ENCODE results near the gene HADHB. TPM values are rescaled to one million over a fixed set of nuclear protein-coding genes. Genes with fewer than 3 reads are reported as not detected.
A peak's percentile ranks its signal among the peaks of the same experiment; 100 is the strongest.

Gene HADHB
- polyA plus RNA-seq (2013), result 136 TPM

DNA sequence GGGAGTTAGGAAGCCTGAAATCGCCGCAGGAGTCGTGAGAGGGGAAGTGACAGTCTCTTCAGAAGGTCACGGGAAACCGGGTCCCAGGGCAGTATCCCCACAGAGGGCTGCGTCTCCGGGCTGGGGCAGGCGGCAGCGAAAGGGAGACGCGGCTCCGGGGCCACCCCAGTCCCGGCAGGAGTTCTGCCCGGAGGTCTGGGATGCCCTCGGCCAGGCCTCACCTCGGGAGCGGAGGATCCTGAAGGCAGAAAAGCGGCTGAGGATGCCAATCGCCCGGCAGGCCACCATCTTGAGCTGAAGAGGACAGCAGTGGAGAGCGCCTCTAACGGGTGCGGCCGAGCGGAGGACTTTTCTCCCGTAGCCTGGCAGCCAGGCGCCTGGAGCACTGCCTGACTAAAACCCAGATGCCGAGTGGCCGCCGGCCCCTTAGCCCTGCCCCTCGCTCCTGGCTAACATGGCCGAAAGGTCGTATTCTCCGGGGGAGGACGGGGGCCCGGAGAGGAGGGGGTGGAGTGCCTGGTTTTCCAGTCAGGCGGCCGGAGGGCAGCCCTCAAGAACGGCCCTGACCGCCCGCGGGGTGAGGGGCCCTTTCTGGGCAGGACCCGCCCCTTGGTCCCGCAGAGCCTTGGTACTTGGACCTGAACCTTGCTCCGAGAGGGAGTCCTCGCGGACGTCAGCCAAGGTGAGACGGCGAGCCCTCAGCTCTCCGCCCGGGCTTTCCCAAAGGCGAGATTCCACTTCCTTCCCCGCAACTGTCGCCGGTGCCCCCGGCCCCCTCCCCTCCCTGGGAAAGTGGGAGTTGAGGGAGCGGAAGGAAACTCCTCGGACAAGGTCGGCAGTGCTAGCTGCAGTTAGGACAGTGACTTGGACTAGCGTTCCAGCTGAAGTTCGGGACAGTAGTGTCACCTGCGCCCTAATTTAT lies at the start of gene HADHB, which contains the start of gene HADHA:
Gene HADHB, plus strand, starts transcription at position 631 of the 922 bp plus-strand sequence. CDS start 9,316 bp downstream, outside the sequence.
Gene HADHA, minus strand, starts transcription at position 324 of the 922 bp plus-strand sequence. Its CDS starts 36 bp downstream, at position 288.
- Histone ChIP-seq H3K4me3 (ENCODE audit: control insufficient read depth in 1 of 7, extremely low read depth in 1 of 7, insufficient read depth in 4 of 7, low read depth in 2 of 7, low read length in 6 of 7) (peak within 1 kb of the TSS; percentile 83 to 100 (median 98)), H3K9me3 (ENCODE audit: control extremely low read depth in 1 of 5, control insufficient read depth in 4 of 5, insufficient read depth in 2 of 5, low read depth in 1 of 5, low read length in 4 of 5) (no peaks in the 10 kb centered on the region), H3K36me3 (ENCODE audit: control insufficient read depth in 4 of 4, insufficient read depth in 4 of 4, low read length in 3 of 4) (no peaks in the 10 kb centered on the region), H3K27ac (ENCODE audit: insufficient read depth in 1 of 2, low read depth in 1 of 2, low read length in 2 of 2, poor library complexity in 1 of 2, severe bottlenecking in 2 of 2) (peak within 1 kb of the TSS; percentile 97 to 99), H3K4me1 (ENCODE audit: control extremely low read depth in 1 of 4, control insufficient read depth in 4 of 4, insufficient read depth in 4 of 4, low read length in 3 of 4) (peaks cover 20 to 43% (median 28%) of the 10 kb centered on the region in 4 experiments), H3K27me3 (replicated peaks in 2 of 5; ENCODE audit: control insufficient read depth in 4 of 5, insufficient read depth in 5 of 5, low read length in 4 of 5) (no peaks in the 10 kb centered on the region)
- WGBS (ENCODE audit: insufficient coverage), result 0% methylated on average over 50 of the region's 63 CpGs
- ChIA-PET CTCF (interaction anchor here (0.5 to 1.3 kb wide), 4 partner anchors 8 to 30 kb away, joined by 3 to 6 read pairs (median 4); no protein-coding TSS in a partner anchor), POLR2A (interaction anchor here (0.5 to 1.4 kb wide), 2 partner anchors 10 to 12 kb away, joined by 3 to 5 read pairs; no protein-coding TSS in a partner anchor)
- peak; percentile 88 to 93 (median 92) for DNase-seq

- ChIA-PET CTCF (interaction anchor here (1.3 kb wide), 1 partner anchor 11 kb away, joined by 4 read pairs; no protein-coding TSS in a partner anchor), POLR2A (no interaction called here)
- peaks cover 29 to 94% (median 63%) of the 10 kb centered on the region in 4 experiments for H3K36me3 ChIP-seq (ENCODE audit: control insufficient read depth in 4 of 4, insufficient read depth in 4 of 4, low read length in 3 of 4)
- no peak for DNase-seq
- H3K9me3 ChIP-seq (ENCODE audit: control extremely low read depth in 1 of 5, control insufficient read depth in 4 of 5, insufficient read depth in 2 of 5, low read depth in 1 of 5, low read length in 4 of 5), result peaks cover 0 to 6% (median 0%) of the 10 kb centered on the region in 5 experiments
- H3K4me1 ChIP-seq (ENCODE audit: control extremely low read depth in 1 of 4, control insufficient read depth in 4 of 4, insufficient read depth in 4 of 4, low read length in 3 of 4), result no peaks in the 10 kb centered on the region
- no peak overlapping the region for H3K27ac ChIP-seq (ENCODE audit: insufficient read depth in 1 of 2, low read depth in 1 of 2, low read length in 2 of 2, poor library complexity in 1 of 2, severe bottlenecking in 2 of 2)
- 98% methylated on average over 8 of the region's 12 CpGs for WGBS (ENCODE audit: insufficient coverage)
- no peak overlapping the region for H3K4me3 ChIP-seq (ENCODE audit: control insufficient read depth in 1 of 7, extremely low read depth in 1 of 7, insufficient read depth in 4 of 7, low read depth in 2 of 7, low read length in 6 of 7)
- H3K27me3 ChIP-seq (replicated peaks in 2 of 5; ENCODE audit: control insufficient read depth in 4 of 5, insufficient read depth in 5 of 5, low read length in 4 of 5), result no peaks in the 10 kb centered on the region
Measured at GRCh38 chr2:26195040-26195984, 49.4 kb upstream of the HADHB start.

- 66% methylated on average over 5 of the region's 9 CpGs for WGBS (ENCODE audit: insufficient coverage)
- CTCF ChIA-PET, result no interaction called here
Measured at GRCh38 chr2:26196683-26197418, 47.9 kb upstream of the HADHB start.

GRCh38 chr2:26197516-26197915 lies 47.2 kb upstream of the HADHB start:
- ChIA-PET POLR2A (no interaction called here), CTCF (no interaction called here)
- H3K9me3 ChIP-seq (ENCODE audit: control extremely low read depth in 1 of 5, control insufficient read depth in 4 of 5, insufficient read depth in 2 of 5, low read depth in 1 of 5, low read length in 4 of 5), result peaks cover 0 to 6% (median 0%) of the 10 kb centered on the region in 5 experiments
- no peaks in the 10 kb centered on the region for H3K4me1 ChIP-seq (ENCODE audit: control extremely low read depth in 1 of 4, control insufficient read depth in 4 of 4, insufficient read depth in 4 of 4, low read length in 3 of 4)
- no peaks in the 10 kb centered on the region for H3K27me3 ChIP-seq (replicated peaks in 2 of 5; ENCODE audit: control insufficient read depth in 4 of 5, insufficient read depth in 5 of 5, low read length in 4 of 5)
- WGBS (ENCODE audit: insufficient coverage), result 100% methylated on average over 3 of the region's 4 CpGs
- no peak overlapping the region for H3K4me3 ChIP-seq (ENCODE audit: control insufficient read depth in 1 of 7, extremely low read depth in 1 of 7, insufficient read depth in 4 of 7, low read depth in 2 of 7, low read length in 6 of 7)
- DNase-seq, result no peak
- H3K36me3 ChIP-seq (ENCODE audit: control insufficient read depth in 4 of 4, insufficient read depth in 4 of 4, low read length in 3 of 4), result peaks cover 29 to 91% (median 62%) of the 10 kb centered on the region in 4 experiments
- no peak overlapping the region for H3K27ac ChIP-seq (ENCODE audit: insufficient read depth in 1 of 2, low read depth in 1 of 2, low read length in 2 of 2, poor library complexity in 1 of 2, severe bottlenecking in 2 of 2)

More at GRCh38 chr2:26196683-26197418, 47.9 kb upstream of the HADHB start:
- Histone ChIP-seq H3K36me3 (ENCODE audit: control insufficient read depth in 4 of 4, insufficient read depth in 4 of 4, low read length in 3 of 4) (peaks cover 33 to 90% (median 62%) of the 10 kb centered on the region in 4 experiments), H3K4me3 (ENCODE audit: control insufficient read depth in 1 of 7, extremely low read depth in 1 of 7, insufficient read depth in 4 of 7, low read depth in 2 of 7, low read length in 6 of 7) (no peak overlapping the region), H3K4me1 (ENCODE audit: control extremely low read depth in 1 of 4, control insufficient read depth in 4 of 4, insufficient read depth in 4 of 4, low read length in 3 of 4) (no peaks in the 10 kb centered on the region), H3K9me3 (ENCODE audit: control extremely low read depth in 1 of 5, control insufficient read depth in 4 of 5, insufficient read depth in 2 of 5, low read depth in 1 of 5, low read length in 4 of 5) (peaks cover 0 to 6% (median 0%) of the 10 kb centered on the region in 5 experiments), H3K27ac (ENCODE audit: insufficient read depth in 1 of 2, low read depth in 1 of 2, low read length in 2 of 2, poor library complexity in 1 of 2, severe bottlenecking in 2 of 2) (no peak overlapping the region), H3K27me3 (replicated peaks in 2 of 5; ENCODE audit: control insufficient read depth in 4 of 5, insufficient read depth in 5 of 5, low read length in 4 of 5) (no peaks in the 10 kb centered on the region)
- POLR2A ChIA-PET, result no interaction called here
- peak in 1 of 3 donors; percentile 41 for DNase-seq

DNA sequence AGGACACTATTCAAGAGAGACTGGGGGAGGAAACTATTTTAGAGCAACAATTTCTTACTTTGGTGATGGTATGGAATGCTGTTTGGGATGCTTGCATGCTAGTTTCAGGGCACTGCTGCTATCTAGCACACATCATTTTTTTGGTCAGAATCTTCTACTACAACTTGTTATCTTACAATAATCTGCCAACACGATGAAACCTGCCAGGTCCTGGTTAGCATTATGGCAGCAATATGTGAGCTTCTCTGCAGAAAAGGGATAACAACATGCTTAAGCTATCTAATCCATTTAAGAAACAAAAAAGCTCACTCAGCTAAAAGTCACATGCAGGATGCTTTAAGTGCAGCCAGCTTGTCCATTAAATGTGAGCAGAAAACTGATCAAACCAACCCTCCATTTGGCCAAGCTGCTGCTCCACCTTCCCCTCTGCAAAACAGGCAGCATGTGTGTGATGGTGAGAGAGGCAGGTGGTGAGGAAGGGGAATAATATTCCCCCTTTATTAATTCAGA lies 41.7 kb upstream of the HADHB start:
- CTCF ChIA-PET, result no interaction called here
- H3K36me3 ChIP-seq (ENCODE audit: control insufficient read depth in 4 of 4, insufficient read depth in 4 of 4, low read length in 3 of 4), result peaks cover 25 to 66% (median 46%) of the 10 kb centered on the region in 4 experiments
- POLR2A ChIA-PET, result no interaction called here
- no peak for DNase-seq
- H3K4me1 ChIP-seq (ENCODE audit: control extremely low read depth in 1 of 4, control insufficient read depth in 4 of 4, insufficient read depth in 4 of 4, low read length in 3 of 4), result no peaks in the 10 kb centered on the region
- no peak overlapping the region for H3K4me3 ChIP-seq (ENCODE audit: control insufficient read depth in 1 of 7, extremely low read depth in 1 of 7, insufficient read depth in 4 of 7, low read depth in 2 of 7, low read length in 6 of 7)
- H3K9me3 ChIP-seq (ENCODE audit: control extremely low read depth in 1 of 5, control insufficient read depth in 4 of 5, insufficient read depth in 2 of 5, low read depth in 1 of 5, low read length in 4 of 5), result no peaks in the 10 kb centered on the region
- WGBS (ENCODE audit: insufficient coverage), result 100% methylated on average over 1 of the region's 1 CpG
- no peak overlapping the region for H3K27ac ChIP-seq (ENCODE audit: insufficient read depth in 1 of 2, low read depth in 1 of 2, low read length in 2 of 2, poor library complexity in 1 of 2, severe bottlenecking in 2 of 2)
- H3K27me3 ChIP-seq (replicated peaks in 2 of 5; ENCODE audit: control insufficient read depth in 4 of 5, insufficient read depth in 5 of 5, low read length in 4 of 5), result no peaks in the 10 kb centered on the region

DNA sequence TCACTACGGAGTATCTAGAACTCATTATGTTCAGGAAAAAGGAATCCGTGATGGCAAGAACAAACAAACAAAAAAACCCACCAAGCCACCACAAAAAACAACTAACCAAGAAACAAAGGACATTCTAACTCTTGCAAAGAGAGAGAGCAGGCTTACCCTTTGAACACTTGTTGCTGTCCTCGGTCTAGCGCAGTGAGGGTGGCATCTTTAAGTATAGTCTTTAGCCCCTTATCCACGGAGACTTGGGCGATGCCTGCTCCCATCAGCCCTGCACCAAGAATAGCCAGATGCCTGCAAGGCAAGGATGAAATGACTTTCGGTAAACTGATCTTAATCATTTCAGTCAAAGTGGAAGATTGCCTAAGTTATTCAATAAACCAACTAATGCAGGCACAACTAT lies 40.8 kb upstream of the HADHB start:
- POLR2A ChIA-PET, result no interaction called here
- no peaks in the 10 kb centered on the region for H3K4me1 ChIP-seq (ENCODE audit: control extremely low read depth in 1 of 4, control insufficient read depth in 4 of 4, insufficient read depth in 4 of 4, low read length in 3 of 4)
- no peaks in the 10 kb centered on the region for H3K27me3 ChIP-seq (replicated peaks in 2 of 5; ENCODE audit: control insufficient read depth in 4 of 5, insufficient read depth in 5 of 5, low read length in 4 of 5)
- no peak for DNase-seq
- H3K9me3 ChIP-seq (ENCODE audit: control extremely low read depth in 1 of 5, control insufficient read depth in 4 of 5, insufficient read depth in 2 of 5, low read depth in 1 of 5, low read length in 4 of 5), result no peaks in the 10 kb centered on the region
- WGBS (ENCODE audit: insufficient coverage), result 100% methylated on average over 2 of the region's 7 CpGs
- H3K27ac ChIP-seq (ENCODE audit: insufficient read depth in 1 of 2, low read depth in 1 of 2, low read length in 2 of 2, poor library complexity in 1 of 2, severe bottlenecking in 2 of 2), result no peak overlapping the region
- H3K4me3 ChIP-seq (ENCODE audit: control insufficient read depth in 1 of 7, extremely low read depth in 1 of 7, insufficient read depth in 4 of 7, low read depth in 2 of 7, low read length in 6 of 7), result no peak overlapping the region
- CTCF ChIA-PET, result no interaction called here
- H3K36me3 ChIP-seq (ENCODE audit: control insufficient read depth in 4 of 4, insufficient read depth in 4 of 4, low read length in 3 of 4), result peaks cover 23 to 66% (median 49%) of the 10 kb centered on the region in 4 experiments
